Measurements from ENCODE around the gene DPP6.

Gene DPP6

GRCh38 chr7:154852205-154852604 lies 800.0 kb downstream of the DPP6 start:
- DNase-seq, result no peak

- no peak for DNase-seq
These were observed 801.0 kb downstream of the DPP6 start for GRCh38 chr7:154853063-154853726.

GRCh38 chr7:154853727-154854095 lies 801.5 kb downstream of the DPP6 start:
- no peak for DNase-seq

GRCh38 chr7:154854836-154855235 lies 802.6 kb downstream of the DPP6 start:
- DNase-seq, result no peak

GRCh38 chr7:154855366-154855765 lies 803.2 kb downstream of the DPP6 start:
- no peak for DNase-seq

- no peak for DNase-seq
These were observed 804.5 kb downstream of the DPP6 start for GRCh38 chr7:154856733-154857132.

GRCh38 chr7:154857240-154857639 lies 805.0 kb downstream of the DPP6 start:
- no peak for DNase-seq

- no peak for DNase-seq
These were observed 805.8 kb downstream of the DPP6 start for GRCh38 chr7:154857728-154858681.

GRCh38 chr7:154858836-154859537 lies 806.8 kb downstream of the DPP6 start:
- no peak for DNase-seq

GRCh38 chr7:154859747-154860620 lies 807.8 kb downstream of the DPP6 start:
- no peak for DNase-seq

- DNase-seq, result no peak
These were observed 808.6 kb downstream of the DPP6 start for GRCh38 chr7:154860621-154861375.

GRCh38 chr7:154861589-154861988 lies 809.4 kb downstream of the DPP6 start:
- DNase-seq, result no peak

GRCh38 chr7:154862153-154862791 lies 810.1 kb downstream of the DPP6 start:
- DNase-seq, result no peak

GRCh38 chr7:154863766-154864522 lies 811.7 kb downstream of the DPP6 start:
- DNase-seq, result no peak

GRCh38 chr7:154864523-154864891 lies 812.3 kb downstream of the DPP6 start:
- no peak for DNase-seq

GRCh38 chr7:154865984-154866685 lies 813.9 kb downstream of the DPP6 start:
- no peak for DNase-seq

GRCh38 chr7:154867068-154867467 lies 814.9 kb downstream of the DPP6 start:
- DNase-seq, result no peak

GRCh38 chr7:154868921-154869320 lies 816.7 kb downstream of the DPP6 start:
- DNase-seq, result no peak

- no peak for DNase-seq
These were observed 817.2 kb downstream of the DPP6 start for GRCh38 chr7:154869436-154869835.

- DNase-seq, result no peak
These were observed 819.3 kb downstream of the DPP6 start for GRCh38 chr7:154871507-154871906.
